Measurements from ENCODE around the gene CDKL5. TPM values are rescaled to one million over a fixed set of nuclear protein-coding genes. Genes with fewer than 3 reads are reported as not detected.

Gene CDKL5
- total and polyA plus RNA-seq, 12 donors: 1.1 to 12.6 (median 10.0) TPM

DNA sequence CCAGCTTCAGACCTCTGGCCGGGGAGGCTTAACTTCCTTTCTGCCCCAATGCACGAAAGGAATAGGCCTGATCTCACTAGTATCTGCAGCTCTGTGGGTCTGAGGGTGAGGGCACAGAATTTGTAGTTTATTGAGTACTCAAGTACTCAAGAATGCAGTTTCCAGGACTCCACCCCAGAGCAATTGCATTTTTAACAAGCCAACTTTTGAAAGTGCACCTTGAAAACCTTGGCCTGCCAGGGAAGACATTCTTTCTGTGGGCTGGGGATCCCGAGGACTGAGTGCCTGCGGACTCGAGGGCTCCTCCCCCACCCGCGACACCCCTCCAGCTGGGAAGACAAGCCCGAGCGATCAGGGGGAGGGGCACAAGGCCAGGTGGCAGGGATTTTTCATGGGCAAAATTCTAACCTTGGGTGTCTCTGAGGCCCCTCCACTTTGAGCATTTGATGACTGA is 224.1 kb downstream of the CDKL5 start:
- WGBS, 2 donors: 64 to 65% methylated on average over 9 of the region's 9 CpGs

GRCh38 chrX:18650662-18651061 is 225.3 kb downstream of the CDKL5 start:
- Histone ChIP-seq H3K9me3 (no peaks in the 10 kb centered on the region), H3K36me3 (no peaks in the 10 kb centered on the region), H3K27me3 (no peaks in the 10 kb centered on the region), H3K4me3 (no peak overlapping the region), H3K27ac (no peak overlapping the region), H3K4me1 (no peaks in the 10 kb centered on the region)
- DNase-seq (no peak), ATAC-seq (no peak)
- whole genome bisulfite sequencing, 2 donors: 94 to 97% methylated on average over 6 of the region's 6 CpGs
- intact Hi-C loops (cut with DNase I): no loop called here
- no peak for TF ChIP-seq CTCF (IDR thresholded peaks at IDR 0.05)

More for the DNA sequence above, 224.1 kb downstream of the CDKL5 start:
- H3K36me3 ChIP-seq: no peaks in the 10 kb centered on the region
- H3K27me3 ChIP-seq: no peaks in the 10 kb centered on the region
- no peak overlapping the region for H3K27ac ChIP-seq
- DNase-seq (no peak), ATAC-seq (no peak)
- H3K4me1 ChIP-seq: no peaks in the 10 kb centered on the region
- intact Hi-C loops (cut with DNase I): no loop called here
- H3K4me3 ChIP-seq: no peak overlapping the region
- no peaks in the 10 kb centered on the region for H3K9me3 ChIP-seq
- TF ChIP-seq CTCF (IDR thresholded peaks at IDR 0.05): no peak

DNA sequence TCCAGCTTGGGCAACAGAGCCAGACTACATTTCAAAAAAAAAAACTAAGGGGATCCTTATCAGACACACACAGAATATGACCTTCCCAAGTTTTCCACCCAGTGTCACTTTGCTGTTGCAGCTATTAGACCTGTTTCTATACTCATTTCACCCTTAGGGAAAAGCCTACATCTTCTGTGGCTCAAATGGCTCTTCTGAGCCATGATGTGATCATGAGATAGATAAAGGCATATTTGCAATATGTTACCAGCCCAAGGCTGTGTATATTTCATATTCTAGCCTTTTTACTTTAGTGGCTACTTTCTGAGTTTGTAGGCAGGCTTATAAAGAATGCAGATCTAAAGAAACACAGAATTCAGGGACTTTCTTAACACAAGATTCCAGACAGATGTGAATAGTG is 227.2 kb downstream of the CDKL5 start:
- intact Hi-C loops (cut with DNase I): no loop called here
- no peak for ATAC-seq
- TF ChIP-seq CTCF (IDR thresholded peaks at IDR 0.05): no peak

GRCh38 chrX:18654875-18655836 is 229.7 kb downstream of the CDKL5 start:
- Histone ChIP-seq H3K4me3 (no peak overlapping the region), H3K9me3 (no peaks in the 10 kb centered on the region), H3K27me3 (no peaks in the 10 kb centered on the region), H3K4me1 (no peaks in the 10 kb centered on the region), H3K27ac (no peak overlapping the region), H3K36me3 (no peaks in the 10 kb centered on the region)
- WGBS, 2 donors: 56 to 61% methylated on average over 5 of the region's 5 CpGs
- no peak for DNase-seq
- no peak for TF ChIP-seq CTCF (IDR thresholded peaks at IDR 0.05)
- no peak for ATAC-seq
- intact Hi-C loops (cut with DNase I): no loop called here

More for the DNA sequence above, 227.2 kb downstream of the CDKL5 start:
- Histone ChIP-seq H3K27ac (no peak overlapping the region), H3K4me1 (no peaks in the 10 kb centered on the region), H3K36me3 (no peaks in the 10 kb centered on the region), H3K4me3 (no peak overlapping the region), H3K27me3 (no peaks in the 10 kb centered on the region), H3K9me3 (no peaks in the 10 kb centered on the region)
- DNase-seq: no peak

Data from heart right ventricle (tissue), 16 donors.